ENCODE results near the gene B3GNT7. TPM values are rescaled to one million over a fixed set of nuclear protein-coding genes. Genes with fewer than 3 reads are reported as not detected.

Gene B3GNT7
- total and polyA plus RNA-seq, 12 donors: 0.72 to 61.7 (median 2.1) TPM

- Histone ChIP-seq H3K27me3 (no peaks in the 10 kb centered on the region), H3K27ac (no peak overlapping the region), H3K36me3 (no peaks in the 10 kb centered on the region), H3K4me1 (peaks cover 0 to 7% (median 0%) of the 10 kb centered on the region in 9 donors), H3K4me3 (no peak overlapping the region), H3K9me3 (peaks cover 0 to 13% (median 4%) of the 10 kb centered on the region in 11 donors)
- WGBS, 2 donors: 76 to 87% methylated on average over 15 of the region's 15 CpGs
- TF ChIP-seq CTCF (IDR thresholded peaks at IDR 0.05): no peak
- no peak for DNase-seq
- ATAC-seq: no peak
- intact Hi-C loops (cut with DNase I): no loop called here
Measured at GRCh38 chr2:231383416-231384108, 11.9 kb upstream of the B3GNT7 start.

GRCh38 chr2:231384109-231384435 is 11.4 kb upstream of the B3GNT7 start:
- WGBS, 2 donors: 94 to 97% methylated on average over 2 of the region's 2 CpGs
- Histone ChIP-seq H3K27ac (no peak overlapping the region), H3K9me3 (peaks cover 0 to 13% (median 4%) of the 10 kb centered on the region in 11 donors), H3K36me3 (no peaks in the 10 kb centered on the region), H3K27me3 (no peaks in the 10 kb centered on the region), H3K4me3 (no peak overlapping the region), H3K4me1 (peaks cover 0 to 10% (median 0%) of the 10 kb centered on the region in 9 donors)
- intact Hi-C loops (cut with DNase I): no loop called here
- no peak for ATAC-seq
- no peak for DNase-seq
- no peak for TF ChIP-seq CTCF (IDR thresholded peaks at IDR 0.05)

GRCh38 chr2:231384970-231385369 is 10.5 kb upstream of the B3GNT7 start:
- Histone ChIP-seq H3K36me3 (no peaks in the 10 kb centered on the region), H3K4me1 (peaks cover 0 to 12% (median 0%) of the 10 kb centered on the region in 9 donors), H3K27ac (no peak overlapping the region), H3K9me3 (peaks cover 0 to 13% (median 4%) of the 10 kb centered on the region in 11 donors), H3K27me3 (no peaks in the 10 kb centered on the region), H3K4me3 (no peak overlapping the region)
- intact Hi-C loops (cut with DNase I): no loop called here
- 96 to 98% methylated on average over 2 of the region's 2 CpGs for WGBS, 2 donors
- TF ChIP-seq CTCF (IDR thresholded peaks at IDR 0.05): no peak
- no peak for ATAC-seq
- DNase-seq: no peak

GRCh38 chr2:231385429-231385828 is 10.1 kb upstream of the B3GNT7 start:
- DNase-seq: no peak
- intact Hi-C loops (cut with DNase I): no loop called here
- no peak for ATAC-seq

More at GRCh38 chr2:231385429-231385828, 10.1 kb upstream of the B3GNT7 start:
- H3K4me1 ChIP-seq: peaks cover 0 to 17% (median 0%) of the 10 kb centered on the region in 9 donors
- peaks cover 0 to 13% (median 4%) of the 10 kb centered on the region in 11 donors for H3K9me3 ChIP-seq
- no peaks in the 10 kb centered on the region for H3K27me3 ChIP-seq
- no peak overlapping the region for H3K27ac ChIP-seq
- H3K4me3 ChIP-seq: no peak overlapping the region
- TF ChIP-seq CTCF (IDR thresholded peaks at IDR 0.05): no peak
- H3K36me3 ChIP-seq: no peaks in the 10 kb centered on the region
- WGBS, 2 donors: 87 to 92% methylated on average over 5 of the region's 5 CpGs
